CD4-positive, alpha-beta T cell treated with Interferon gamma for 1 hour (primary cell): ENCODE measurements around the gene RNF145.

ENCODE experiments used
- DNase-seq: peaks from one replicate; pipeline ENCODE4 v3.0.0-alpha.2; 2020

Gene RNF145

GRCh38 chr5:159217236-159217635 lies 7.9 kb upstream of the RNF145 start:
- no peak for DNase-seq

- no peak for DNase-seq
Observed at GRCh38 chr5:159216454-159216853, 7.1 kb upstream of the RNF145 start.

- DNase-seq = no peak
Observed at GRCh38 chr5:159215886-159216285, 6.5 kb upstream of the RNF145 start.

GRCh38 chr5:159214486-159215271 lies 5.3 kb upstream of the RNF145 start:
- no peak for DNase-seq

- no peak for DNase-seq
Observed at GRCh38 chr5:159212657-159213462, 3.5 kb upstream of the RNF145 start.

- no peak for DNase-seq
Observed at GRCh38 chr5:159211729-159212174, 2.4 kb upstream of the RNF145 start.

- no peak for DNase-seq
Observed at GRCh38 chr5:159210846-159211245, 1.5 kb upstream of the RNF145 start.

- peak; percentile 3 for DNase-seq
Observed at GRCh38 chr5:159210210-159210661, 883 bp upstream of the RNF145 start.

- peak; percentile 16 for DNase-seq
Observed at GRCh38 chr5:159208514-159209437, 577 bp downstream of the RNF145 start.

- DNase-seq = peak; percentile 85
Observed at GRCh38 chr5:159207686-159208513, 1.5 kb downstream of the RNF145 start.

GRCh38 chr5:159207222-159207685 lies 2.1 kb downstream of the RNF145 start:
- no peak for DNase-seq

GRCh38 chr5:159206818-159207217 lies 2.5 kb downstream of the RNF145 start:
- DNase-seq = no peak

GRCh38 chr5:159206368-159206767 lies 3.0 kb downstream of the RNF145 start:
- no peak for DNase-seq

- no peak for DNase-seq
Observed at GRCh38 chr5:159203351-159203750, 6.0 kb downstream of the RNF145 start.

GRCh38 chr5:159202151-159202550 lies 7.2 kb downstream of the RNF145 start:
- no peak for DNase-seq

GRCh38 chr5:159199780-159200179 lies 9.6 kb downstream of the RNF145 start:
- DNase-seq = no peak

- no peak for DNase-seq
Observed at GRCh38 chr5:159199225-159199624, 10.1 kb downstream of the RNF145 start.

- no peak for DNase-seq
Observed at GRCh38 chr5:159198063-159199036, 11.0 kb downstream of the RNF145 start.

GRCh38 chr5:159195775-159196174 lies 13.6 kb downstream of the RNF145 start:
- no peak for DNase-seq

GRCh38 chr5:159190170-159190569 lies 19.2 kb downstream of the RNF145 start:
- no peak for DNase-seq

- DNase-seq = no peak
Observed at GRCh38 chr5:159189310-159189709, 20.0 kb downstream of the RNF145 start.
